Body of pancreas (tissue), 4 donors: Measurements from ENCODE around the gene PRSS36. TPM values are rescaled to one million over a fixed set of nuclear protein-coding genes. Genes with fewer than 3 reads are reported as not detected.
"Not testable (repeated sequence)": the region's sequence is repeated elsewhere in the genome, so short reads cannot be mapped to it uniquely, and the experiment has no call there.

Experiments
- ATAC-seq: fragments of 150-250 bp; one replicate; pipeline ENCODE4 v1.9.1; 2016
- DNase-seq, 4 donors: peaks; one replicate each; pipeline ENCODE4 v3.0.0-alpha.2; 2019
- H3K27ac ChIP-seq, 4 donors: fragments of 200-600 bp; sonication (generic); 1 replicate in 3 of 4; 2 replicates in 1 of 4; pipeline versions ENCODE4 v1.5.1 to v1.6.1; 2016 to 2019; ENCODE audit warnings: mild to moderate bottlenecking in 1 of 4, mixed read lengths in 1 of 4, moderate library complexity in 1 of 4
- H3K27me3 ChIP-seq, 2 donors: fragments of 200-600 bp; sonication (generic); one replicate each; pipeline ENCODE4 v1.6.0; 2016; ENCODE audit warnings: mild to moderate bottlenecking in 1 of 2
- H3K36me3 ChIP-seq, 2 donors: fragments of 200-600 bp; sonication (generic); replicated peaks in 1 of 2; 2 replicates each; pipeline ENCODE4 v1.5.1; 2016; ENCODE audit warnings: low read depth in 2 of 2; ENCODE audit not compliant: insufficient read depth in 1 of 2
- H3K4me1 ChIP-seq: fragments of 200-600 bp; sonication (generic); one replicate; pipeline ENCODE4 v1.6.0; 2016
- H3K4me3 ChIP-seq, 2 donors: fragments of 200-600 bp; sonication (generic); 1 replicate in 1 of 2; 2 replicates in 1 of 2; pipeline ENCODE4 v1.5.1; 2016 to 2019
- H3K9me3 ChIP-seq, 3 donors: fragments of 200-600 bp; sonication (generic); 1 replicate in 2 of 3; 2 replicates in 1 of 3; pipeline ENCODE4 v1.5.1; 2016
- CTCF ChIP-seq, 7 experiments: fragments of 450-650 bp in 4 of 7; fragments of 200-600 bp in 3 of 7; sonication (generic) in 3 of 7; IDR thresholded peaks; one replicate each; pipeline ENCODE4 v1.5.1; 2016 to 2019; ENCODE audit warnings: antibody characterized with exemption in 7 of 7
- POLR2A ChIP-seq, 3 donors: fragments of 450-650 bp; IDR thresholded peaks; one replicate each; pipeline ENCODE4 v1.6.1; 2016; ENCODE audit warnings: antibody characterized with exemption in 3 of 3, mild to moderate bottlenecking in 2 of 3
- WGBS, 2 donors: methylation state at CpG; one replicate each; pipeline ENCODE4 v1.1.5; 2017; 5-methylcytosine and 5-hydroxymethylcytosine counted together
- intact Hi-C: fragments of 100-400 bp; cut with DNase I; formaldehyde crosslinking; loops from one replicate; pipeline ENCODE4 v1.15.1; 2023
- total RNA-seq, 2 donors: library from RNA; depleted of rRNA; stranded (reverse); fragments of >200 nt; gene quantifications; one replicate each; pipeline ENCODE4 v1.1.0, GENCODE V29; 2016

PRSS36 gene
- total RNA-seq, 2 donors from 2014 or later, result 0.52 to 65.3 TPM

- no peak for ATAC-seq
- no peak for TF ChIP-seq CTCF (IDR thresholded peaks at IDR 0.05)
- no peaks in the 10 kb centered on the region for H3K36me3 ChIP-seq
- H3K27ac ChIP-seq, result no peak overlapping the region
- H3K27me3 ChIP-seq, result no peaks in the 10 kb centered on the region
- 82 to 92% methylated on average over 8 of the region's 8 CpGs for WGBS, 2 donors
- H3K9me3 ChIP-seq, result no peaks in the 10 kb centered on the region
- intact Hi-C loops, result no loop called here
- no peak overlapping the region for H3K4me3 ChIP-seq
- H3K4me1 ChIP-seq, result no peaks in the 10 kb centered on the region
- no peak for DNase-seq
These were observed 17.4 kb upstream of the PRSS36 start for GRCh38 chr16:31167315-31167714.

GRCh38 chr16:31157136-31157535 lies 7.3 kb upstream of the PRSS36 start:
- ATAC-seq, result peak; percentile 75
- peak in 2 of 4 donors; percentile 43 to 52 for DNase-seq
- intact Hi-C loops, result no loop called here

GRCh38 chr16:31150976-31151375 lies 1.1 kb upstream of the PRSS36 start:
- 78 to 82% methylated on average over 6 of the region's 6 CpGs for WGBS, 2 donors
- H3K27ac ChIP-seq, H3K36me3 ChIP-seq, H3K4me3 ChIP-seq, DNase-seq, ATAC-seq, H3K9me3 ChIP-seq, intact Hi-C loops, H3K27me3 ChIP-seq: not testable (repeated sequence)
- peaks cover 11% of the 10 kb centered on the region for H3K4me1 ChIP-seq

More at GRCh38 chr16:31157136-31157535, 7.3 kb upstream of the PRSS36 start:
- H3K27me3 ChIP-seq, result no peaks in the 10 kb centered on the region
- TF ChIP-seq CTCF (IDR thresholded peaks at IDR 0.05), result no peak
- no peak for TF ChIP-seq POLR2A (IDR thresholded peaks at IDR 0.05)
- peaks cover 6% of the 10 kb centered on the region for H3K4me1 ChIP-seq
- no peaks in the 10 kb centered on the region for H3K9me3 ChIP-seq
- 11 to 12% methylated on average over 8 of the region's 8 CpGs for WGBS, 2 donors
- no peak overlapping the region for H3K4me3 ChIP-seq
- H3K27ac ChIP-seq, result peak overlapping the region in 2 of 4 donors; percentile 29 to 46
- H3K36me3 ChIP-seq, result no peaks in the 10 kb centered on the region

- Histone ChIP-seq H3K27ac (no peak overlapping the region), H3K4me3 (no peak overlapping the region), H3K36me3 (no peaks in the 10 kb centered on the region), H3K9me3 (no peaks in the 10 kb centered on the region), H3K4me1 (peaks cover 11% of the 10 kb centered on the region), H3K27me3 (no peaks in the 10 kb centered on the region)
- intact Hi-C loops, result loop anchor here (5.0 to 10.0 kb wide), 3 partner anchors 47 to 165 kb away; partner anchors contain the start of genes HSD3B7, ZNF646 and ZNF668
- DNase-seq (no peak), ATAC-seq (no peak)
- TF ChIP-seq CTCF (IDR thresholded peaks at IDR 0.05) (no peak), POLR2A (IDR thresholded peaks at IDR 0.05) (no peak)
- 78 to 86% methylated on average over 5 of the region's 5 CpGs for WGBS, 2 donors
These were observed 534 bp downstream of the PRSS36 start for GRCh38 chr16:31149332-31149731.

GRCh38 chr16:31148896-31149295 lies 970 bp downstream of the PRSS36 start:
- Histone ChIP-seq H3K4me3 (no peak overlapping the region), H3K27ac (no peak overlapping the region), H3K36me3 (no peaks in the 10 kb centered on the region), H3K9me3 (no peaks in the 10 kb centered on the region), H3K27me3 (no peaks in the 10 kb centered on the region), H3K4me1 (peaks cover 11% of the 10 kb centered on the region)
- WGBS, 2 donors, result 77 to 87% methylated on average over 5 to 24 of the region's 25 CpGs
- DNase-seq (no peak), ATAC-seq (no peak)
- TF ChIP-seq POLR2A (IDR thresholded peaks at IDR 0.05), result no peak
- TF ChIP-seq CTCF (IDR thresholded peaks at IDR 0.05), result no peak
- intact Hi-C loops, result loop anchor here (5.0 to 10.0 kb wide), 3 partner anchors 47 to 164 kb away; partner anchors contain the start of genes HSD3B7, ZNF646 and ZNF668
